ENCODE data around the gene NOA1.
"Not testable (repeated sequence)": the region's sequence is repeated elsewhere in the genome, so short reads cannot be mapped to it uniquely, and the experiment has no call there.

NOA1 gene

DNA sequence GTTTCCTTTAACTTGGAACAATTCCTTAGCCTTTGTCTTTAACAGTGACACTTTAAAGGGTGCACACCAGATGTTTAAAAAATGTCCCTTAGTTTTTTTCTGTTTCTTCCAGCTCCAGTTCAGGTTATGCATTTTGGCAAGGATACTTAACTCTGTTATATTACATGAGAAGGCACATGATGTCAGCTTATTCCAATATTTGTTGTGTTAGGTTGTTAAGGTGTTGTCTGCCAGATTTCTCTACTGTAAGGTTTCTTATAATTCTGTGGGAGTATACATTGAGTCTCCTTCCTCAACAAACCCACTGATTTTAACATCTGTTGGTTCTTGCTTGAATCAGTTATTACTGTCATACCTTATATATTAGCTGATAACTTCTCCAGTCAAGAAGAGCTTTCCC is 36.4 kb downstream of the NOA1 start:
- no peaks in the 10 kb centered on the region for H3K9me3 ChIP-seq (ENCODE audit: low read depth, low read length)
- DNase-seq (ENCODE audit: low read depth, low spot score), result no peak
- no peak overlapping the region; the same call in 1 of the 2 replicates for H3K27ac ChIP-seq
- H3K36me3 ChIP-seq (ENCODE audit: insufficient read depth, low read length), result peaks cover 5% of the 10 kb centered on the region; the same call in 1 of the 2 replicates
- no peak for TF ChIP-seq EZH2 (IDR thresholded peaks at IDR 0.05)
- no peak for TF ChIP-seq FOXP2 (optimal IDR thresholded peaks at IDR 0.05; ENCODE audit: control extremely low read depth, extremely low read length, insufficient read depth)
- TF ChIP-seq POLR2AphosphoS5 (IDR thresholded peaks at IDR 0.05; ENCODE audit: borderline replicate concordance, low read depth, low read length), result no peak
- H3K9ac ChIP-seq (ENCODE audit: insufficient read length), result no peak overlapping the region
- H3K4me3 ChIP-seq, result no peak overlapping the region

DNA sequence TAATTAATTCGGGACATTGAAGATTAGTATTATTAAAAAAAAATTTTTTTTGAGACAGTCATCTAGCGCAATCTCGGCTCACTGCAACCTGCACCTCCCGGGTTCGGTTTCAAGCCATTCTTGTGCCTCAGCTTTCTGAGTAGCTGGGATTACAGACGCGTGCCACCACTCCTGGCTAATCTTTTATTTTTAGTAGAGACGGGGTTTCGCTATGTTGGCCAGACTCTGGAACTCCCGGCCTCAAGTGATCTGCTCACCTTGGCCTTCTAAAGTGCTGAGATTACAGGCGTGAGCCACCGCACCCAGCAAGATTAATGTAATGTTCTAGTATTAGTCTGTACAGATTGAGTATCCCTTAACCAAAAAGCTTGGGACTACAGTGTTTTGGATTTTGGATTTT is 37.0 kb downstream of the NOA1 start:
- H3K9me3 ChIP-seq (ENCODE audit: low read depth, low read length), result no peaks in the 10 kb centered on the region
- H3K27ac ChIP-seq, result no peak overlapping the region
- no peak overlapping the region for H3K9ac ChIP-seq (ENCODE audit: insufficient read length)
- DNase-seq (ENCODE audit: low read depth, low spot score), result no peak
- TF ChIP-seq POLR2AphosphoS5 (IDR thresholded peaks at IDR 0.05; ENCODE audit: borderline replicate concordance, low read depth, low read length), result no peak
- H3K36me3 ChIP-seq (ENCODE audit: insufficient read depth, low read length), result peaks cover 5% of the 10 kb centered on the region; the same call in 1 of the 2 replicates
- no peak overlapping the region for H3K4me3 ChIP-seq

DNA sequence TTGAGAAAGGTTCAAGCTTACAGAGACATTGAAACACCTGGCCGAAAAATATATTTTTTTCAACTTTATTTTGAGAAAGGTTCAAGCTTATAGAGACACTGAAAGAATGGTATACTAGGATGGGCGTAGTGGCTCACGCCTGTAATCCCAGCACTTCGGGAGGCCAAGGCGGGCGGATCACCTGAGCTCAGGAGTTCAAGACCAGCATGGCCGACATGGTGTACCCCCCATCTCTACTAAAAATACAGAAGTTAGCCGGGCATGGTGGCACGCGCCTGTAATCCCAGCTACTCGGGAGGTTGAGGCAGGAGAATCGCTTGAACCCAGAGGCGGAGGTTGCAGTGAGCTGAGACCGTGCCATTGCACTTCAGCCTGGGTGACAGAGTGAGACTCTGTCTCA is 37.6 kb downstream of the NOA1 start:
- not testable (repeated sequence) for H3K36me3 ChIP-seq (ENCODE audit: insufficient read depth, low read length); H3K4me3 ChIP-seq; H3K27ac ChIP-seq; H3K9ac ChIP-seq (ENCODE audit: insufficient read length); DNase-seq (ENCODE audit: low read depth, low spot score); H3K9me3 ChIP-seq (ENCODE audit: low read depth, low read length)

DNA sequence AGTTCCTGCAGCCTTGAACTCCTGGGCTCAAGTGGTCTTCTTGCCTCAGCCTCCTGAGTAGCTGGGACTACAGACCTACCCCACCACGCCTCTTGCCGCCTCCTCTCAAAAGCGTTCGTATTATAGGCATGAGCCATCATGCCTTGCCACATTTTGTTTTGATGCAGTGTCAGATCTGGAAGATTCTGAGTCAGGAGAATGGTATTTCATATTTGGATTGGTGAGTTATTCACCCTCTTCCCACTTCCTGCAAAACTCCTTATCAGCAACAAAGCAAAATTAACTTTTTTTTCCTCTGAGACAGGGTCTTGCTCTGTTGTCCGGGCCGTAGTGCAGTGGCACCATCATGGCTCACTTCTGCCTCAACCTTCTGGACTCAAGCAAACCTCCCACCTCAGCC is 40.1 kb downstream of the NOA1 start:
- Histone ChIP-seq H3K9ac (ENCODE audit: insufficient read length) (no peak overlapping the region), H3K4me3 (no peak overlapping the region), H3K9me3 (ENCODE audit: low read depth, low read length) (no peaks in the 10 kb centered on the region), H3K36me3 (ENCODE audit: insufficient read depth, low read length) (peaks cover 31% of the 10 kb centered on the region), H3K27ac (no peak overlapping the region)
- TF ChIP-seq EZH2 (IDR thresholded peaks at IDR 0.05) (no peak), POLR2AphosphoS5 (IDR thresholded peaks at IDR 0.05; ENCODE audit: borderline replicate concordance, low read depth, low read length) (no peak), FOXP2 (optimal IDR thresholded peaks at IDR 0.05; ENCODE audit: control extremely low read depth, extremely low read length, insufficient read depth) (no peak)
- no peak for DNase-seq (ENCODE audit: low read depth, low spot score)

DNA sequence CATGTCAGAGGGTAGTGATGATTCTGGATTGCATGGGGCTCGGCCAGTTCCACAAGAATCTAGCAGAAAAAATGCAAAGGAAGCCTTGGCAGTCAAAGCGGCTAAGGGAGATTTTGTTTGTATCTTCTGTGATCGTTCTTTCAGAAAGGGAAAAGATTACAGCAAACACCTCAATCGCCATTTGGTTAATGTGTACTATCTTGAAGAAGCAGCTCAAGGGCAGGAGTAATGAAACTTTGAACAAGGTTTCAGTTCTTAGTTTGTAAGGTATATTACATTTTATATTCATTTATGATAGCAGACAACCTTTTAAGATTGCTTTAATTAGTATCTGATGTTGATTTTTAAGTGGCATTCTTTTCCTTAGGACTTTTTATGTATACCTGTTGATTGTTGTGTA is 45.5 kb downstream of the NOA1 start:
- no peak overlapping the region for H3K9ac ChIP-seq (ENCODE audit: insufficient read length)
- H3K9me3 ChIP-seq (ENCODE audit: low read depth, low read length), result no peaks in the 10 kb centered on the region
- H3K36me3 ChIP-seq (ENCODE audit: insufficient read depth, low read length), result peaks cover 56% of the 10 kb centered on the region
- TF ChIP-seq FOXP2 (optimal IDR thresholded peaks at IDR 0.05; ENCODE audit: control extremely low read depth, extremely low read length, insufficient read depth), result no peak
- TF ChIP-seq EZH2 (IDR thresholded peaks at IDR 0.05), result no peak
- no peak for TF ChIP-seq POLR2AphosphoS5 (IDR thresholded peaks at IDR 0.05; ENCODE audit: borderline replicate concordance, low read depth, low read length)
- DNase-seq (ENCODE audit: low read depth, low spot score), result no peak
- H3K4me3 ChIP-seq, result no peak overlapping the region
- H3K27ac ChIP-seq, result no peak overlapping the region

DNA sequence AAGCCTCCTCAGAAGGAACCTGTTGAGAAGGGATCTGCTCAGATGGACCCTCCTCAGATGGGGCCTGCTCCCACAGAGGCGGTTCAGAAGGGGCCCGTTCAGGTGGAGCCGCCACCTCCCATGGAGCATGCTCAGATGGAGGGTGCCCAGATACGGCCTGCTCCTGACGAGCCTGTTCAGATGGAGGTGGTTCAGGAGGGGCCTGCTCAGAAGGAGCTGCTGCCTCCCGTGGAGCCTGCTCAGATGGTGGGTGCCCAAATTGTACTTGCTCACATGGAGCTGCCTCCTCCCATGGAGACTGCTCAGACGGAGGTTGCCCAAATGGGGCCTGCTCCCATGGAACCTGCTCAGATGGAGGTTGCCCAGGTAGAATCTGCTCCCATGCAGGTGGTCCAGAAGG is 46.8 kb downstream of the NOA1 start:
- TF ChIP-seq EZH2 (IDR thresholded peaks at IDR 0.05) (no peak), POLR2AphosphoS5 (IDR thresholded peaks at IDR 0.05; ENCODE audit: borderline replicate concordance, low read depth, low read length) (no peak), FOXP2 (optimal IDR thresholded peaks at IDR 0.05; ENCODE audit: control extremely low read depth, extremely low read length, insufficient read depth) (no peak)
- Histone ChIP-seq H3K9me3 (ENCODE audit: low read depth, low read length) (no peaks in the 10 kb centered on the region), H3K9ac (ENCODE audit: insufficient read length) (no peak overlapping the region), H3K4me3 (no peak overlapping the region), H3K27ac (no peak overlapping the region), H3K36me3 (ENCODE audit: insufficient read depth, low read length) (peaks cover 57% of the 10 kb centered on the region)
- no peak for DNase-seq (ENCODE audit: low read depth, low spot score)

DNA sequence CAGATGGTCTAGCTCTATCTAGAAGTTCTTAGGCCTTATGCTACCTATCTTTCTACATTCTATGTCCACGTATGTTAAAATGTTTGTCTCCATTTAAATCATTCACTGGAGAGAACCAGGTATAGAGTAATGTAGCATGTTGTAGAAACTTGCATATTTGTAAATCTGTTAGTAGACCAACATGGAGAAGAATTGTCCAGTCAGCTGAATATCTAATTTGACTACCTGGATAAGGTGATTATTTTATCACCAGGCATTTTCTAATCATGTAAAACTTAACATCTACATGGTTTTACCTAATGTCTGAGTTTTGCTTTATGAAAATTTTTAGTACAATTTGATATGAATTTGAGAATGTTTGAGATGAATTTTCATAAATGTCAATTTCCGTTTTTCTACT is 50.2 kb downstream of the NOA1 start:
- peaks cover 54% of the 10 kb centered on the region for H3K36me3 ChIP-seq (ENCODE audit: insufficient read depth, low read length)
- H3K4me3 ChIP-seq, result no peak overlapping the region

DNA sequence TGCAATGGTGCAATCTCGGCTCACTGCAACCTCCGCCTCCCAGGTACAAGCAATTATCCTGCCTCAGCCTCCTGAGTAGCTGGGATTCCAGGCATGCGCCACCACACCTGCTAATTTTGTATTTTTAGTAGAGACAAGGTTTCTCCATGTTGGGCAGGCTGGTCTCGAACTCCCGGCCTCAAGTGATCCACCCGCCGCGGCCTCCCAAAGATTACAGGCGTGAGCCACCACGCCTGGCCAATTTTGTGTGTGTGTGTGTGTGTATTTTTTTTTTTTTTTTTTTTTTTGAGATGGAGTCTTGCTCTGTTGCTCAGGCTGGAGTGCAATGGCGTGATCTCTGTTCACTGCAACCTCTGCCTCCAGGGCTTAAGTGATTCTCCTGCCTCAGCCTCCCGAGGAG is 62.4 kb downstream of the NOA1 start:
- H3K9ac ChIP-seq (ENCODE audit: insufficient read length); DNase-seq (ENCODE audit: low read depth, low spot score); H3K27ac ChIP-seq; H3K9me3 ChIP-seq (ENCODE audit: low read depth, low read length); H3K4me3 ChIP-seq: not testable (repeated sequence)
- H3K36me3 ChIP-seq (ENCODE audit: insufficient read depth, low read length), result peaks cover 52% of the 10 kb centered on the region

More for the DNA sequence above, 50.2 kb downstream of the NOA1 start:
- Histone ChIP-seq H3K9me3 (ENCODE audit: low read depth, low read length) (no peaks in the 10 kb centered on the region), H3K9ac (ENCODE audit: insufficient read length) (no peak overlapping the region), H3K27ac (no peak overlapping the region)
- TF ChIP-seq POLR2AphosphoS5 (IDR thresholded peaks at IDR 0.05; ENCODE audit: borderline replicate concordance, low read depth, low read length), result no peak
- TF ChIP-seq FOXP2 (optimal IDR thresholded peaks at IDR 0.05; ENCODE audit: control extremely low read depth, extremely low read length, insufficient read depth), result no peak
- TF ChIP-seq EZH2 (IDR thresholded peaks at IDR 0.05), result no peak
- DNase-seq (ENCODE audit: low read depth, low spot score), result no peak

DNA sequence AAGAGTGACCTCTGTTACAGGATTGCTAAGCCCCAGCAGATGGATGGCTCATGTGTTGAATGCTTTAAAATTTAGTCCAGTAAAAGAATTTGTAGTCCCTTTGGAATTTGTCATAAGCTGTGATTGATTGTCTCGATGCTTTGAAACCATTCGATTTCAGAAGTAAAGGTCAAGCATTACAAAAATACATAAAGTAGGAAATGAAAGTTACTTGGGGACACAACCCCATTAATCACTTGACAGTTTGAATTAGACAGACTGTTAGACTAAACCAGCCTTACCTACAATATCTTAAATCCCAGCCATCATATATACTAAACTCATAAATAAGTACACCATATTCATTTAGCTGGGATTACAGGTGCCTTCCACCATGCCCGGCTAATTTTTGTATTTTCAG is 63.1 kb downstream of the NOA1 start:
- TF ChIP-seq FOXP2 (optimal IDR thresholded peaks at IDR 0.05; ENCODE audit: control extremely low read depth, extremely low read length, insufficient read depth) (no peak), POLR2AphosphoS5 (IDR thresholded peaks at IDR 0.05; ENCODE audit: borderline replicate concordance, low read depth, low read length) (no peak), EZH2 (IDR thresholded peaks at IDR 0.05) (no peak)
- Histone ChIP-seq H3K27ac (no peak overlapping the region), H3K9me3 (ENCODE audit: low read depth, low read length) (no peaks in the 10 kb centered on the region), H3K9ac (ENCODE audit: insufficient read length) (no peak overlapping the region), H3K36me3 (ENCODE audit: insufficient read depth, low read length) (peaks cover 48% of the 10 kb centered on the region), H3K4me3 (no peak overlapping the region)
- no peak for DNase-seq (ENCODE audit: low read depth, low spot score)

Data from SK-N-MC (cell line).